ENCODE results near the gene ERG.

The ERG gene

DNA sequence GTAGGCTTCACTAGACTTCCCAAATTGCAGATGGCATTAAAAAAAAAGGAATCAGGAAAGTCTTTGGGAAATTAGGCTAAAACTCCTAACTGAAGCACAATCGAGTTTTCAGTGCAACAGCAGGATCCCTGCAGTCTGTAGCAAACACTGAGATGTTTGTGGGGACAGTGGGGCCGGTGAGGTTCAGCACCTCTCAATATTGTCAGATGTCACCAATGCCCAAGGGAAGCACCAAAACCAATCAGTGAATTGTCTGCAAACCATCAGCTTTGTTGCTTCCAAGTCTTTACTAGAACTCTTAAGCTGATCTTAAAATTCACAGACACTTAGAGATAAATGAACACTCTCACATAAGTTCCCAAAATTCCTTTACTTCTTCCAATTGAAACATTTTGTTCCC, 2.6 kb downstream of the ERG start:
- no peaks in the 10 kb centered on the region for H3K27me3 ChIP-seq (ENCODE audit: insufficient read depth, low read length)
- peaks cover 28% of the 10 kb centered on the region for H3K4me1 ChIP-seq (ENCODE audit: insufficient read depth, low read length)
- H3K9me3 ChIP-seq (ENCODE audit: insufficient read depth, low read depth, low read length): no peaks in the 10 kb centered on the region
- no peaks in the 10 kb centered on the region for H3K36me3 ChIP-seq (ENCODE audit: insufficient read depth, low read depth, low read length)
- H3K27ac ChIP-seq (ENCODE audit: low read length): no peak overlapping the region
- no peak overlapping the region for H3K4me3 ChIP-seq (ENCODE audit: low read length)
- H3K9ac ChIP-seq (ENCODE audit: low read depth, low read length): no peak overlapping the region; the same call in 1 of the 2 replicates

- H3K27ac ChIP-seq (ENCODE audit: low read length): no peak overlapping the region
- peaks cover 31% of the 10 kb centered on the region for H3K4me1 ChIP-seq (ENCODE audit: insufficient read depth, low read length)
- no peak overlapping the region for H3K4me3 ChIP-seq (ENCODE audit: low read length)
- no peaks in the 10 kb centered on the region for H3K27me3 ChIP-seq (ENCODE audit: insufficient read depth, low read length)
- H3K9me3 ChIP-seq (ENCODE audit: insufficient read depth, low read depth, low read length): no peaks in the 10 kb centered on the region
- H3K36me3 ChIP-seq (ENCODE audit: insufficient read depth, low read depth, low read length): no peaks in the 10 kb centered on the region
- no peak overlapping the region; the same call in 1 of the 2 replicates for H3K9ac ChIP-seq (ENCODE audit: low read depth, low read length)
These were observed 3.0 kb downstream of the ERG start for GRCh38 chr21:38495242-38495641.

GRCh38 chr21:38494703-38495102, 3.6 kb downstream of the ERG start:
- Histone ChIP-seq H3K27ac (ENCODE audit: low read length) (no peak overlapping the region), H3K36me3 (ENCODE audit: insufficient read depth, low read depth, low read length) (no peaks in the 10 kb centered on the region), H3K4me3 (ENCODE audit: low read length) (no peak overlapping the region), H3K4me1 (ENCODE audit: insufficient read depth, low read length) (peaks cover 37% of the 10 kb centered on the region), H3K9ac (ENCODE audit: low read depth, low read length) (0 out of 2 replicates have a peak overlapping the region, but pooled peaks have one; percentile 41), H3K9me3 (ENCODE audit: insufficient read depth, low read depth, low read length) (no peaks in the 10 kb centered on the region), H3K27me3 (ENCODE audit: insufficient read depth, low read length) (no peaks in the 10 kb centered on the region)

DNA sequence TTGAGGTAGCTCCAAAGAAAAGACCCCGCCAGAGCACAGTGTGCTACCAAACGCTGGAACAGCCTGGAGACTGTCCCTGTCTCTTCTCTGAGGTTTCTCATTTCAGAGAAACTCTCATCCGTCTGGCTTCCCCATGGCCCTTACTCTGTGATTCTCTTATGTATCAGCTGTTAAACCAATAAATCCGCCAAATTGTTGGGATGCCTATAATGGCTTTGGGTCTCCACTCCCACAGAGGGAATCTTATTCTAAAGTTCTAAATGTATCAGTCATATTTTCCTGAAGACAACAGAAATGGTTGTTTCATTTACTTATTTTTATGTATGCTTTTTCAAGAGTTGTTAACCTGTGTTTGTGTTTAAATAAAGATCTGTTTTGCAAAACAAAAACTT, 4.0 kb downstream of the ERG start:
- no peaks in the 10 kb centered on the region for H3K9me3 ChIP-seq (ENCODE audit: insufficient read depth, low read depth, low read length)
- H3K27ac ChIP-seq (ENCODE audit: low read length): no peak overlapping the region
- no peak overlapping the region for H3K4me3 ChIP-seq (ENCODE audit: low read length)
- no peaks in the 10 kb centered on the region for H3K27me3 ChIP-seq (ENCODE audit: insufficient read depth, low read length)
- no peak overlapping the region for H3K9ac ChIP-seq (ENCODE audit: low read depth, low read length)
- H3K36me3 ChIP-seq (ENCODE audit: insufficient read depth, low read depth, low read length): no peaks in the 10 kb centered on the region
- peaks cover 40% of the 10 kb centered on the region for H3K4me1 ChIP-seq (ENCODE audit: insufficient read depth, low read length)

DNA sequence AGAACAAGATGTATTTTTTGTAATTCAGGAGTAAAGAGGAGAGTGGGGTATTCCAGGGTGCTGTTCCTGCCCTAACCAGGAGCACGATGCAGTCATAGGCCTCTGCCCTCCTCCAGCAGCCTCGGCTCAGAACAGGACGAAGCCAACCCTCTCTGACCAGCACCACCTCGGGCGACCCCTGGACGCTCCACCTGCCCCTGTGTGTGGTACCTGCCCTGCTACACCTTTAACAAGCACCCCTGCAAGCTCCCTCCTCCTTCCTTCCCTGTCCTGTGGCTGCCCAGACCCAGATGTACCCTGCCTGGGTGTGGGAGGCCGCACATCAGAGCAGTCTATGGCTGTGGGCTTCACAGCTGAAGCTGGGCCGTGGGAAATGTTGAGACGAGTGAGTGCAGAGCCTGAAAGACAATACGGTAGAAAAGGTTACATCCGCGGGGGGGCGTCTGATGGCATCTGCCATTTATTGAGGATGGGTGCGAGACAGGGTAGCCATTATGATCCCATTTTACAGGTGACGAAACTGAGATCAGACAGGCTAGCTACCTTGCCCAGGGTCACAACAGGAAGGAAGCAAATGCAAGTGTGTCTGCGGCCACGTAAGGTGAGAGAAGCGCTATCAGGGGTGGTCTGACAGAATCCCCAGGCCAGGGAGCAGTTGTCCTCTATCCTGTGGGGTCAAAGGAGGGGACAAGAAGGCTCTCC, 4.6 kb downstream of the ERG start:
- Histone ChIP-seq H3K9me3 (ENCODE audit: insufficient read depth, low read depth, low read length) (no peaks in the 10 kb centered on the region), H3K27me3 (ENCODE audit: insufficient read depth, low read length) (no peaks in the 10 kb centered on the region), H3K4me3 (ENCODE audit: low read length) (no peak overlapping the region), H3K36me3 (ENCODE audit: insufficient read depth, low read depth, low read length) (no peaks in the 10 kb centered on the region), H3K4me1 (ENCODE audit: insufficient read depth, low read length) (peaks cover 44% of the 10 kb centered on the region), H3K9ac (ENCODE audit: low read depth, low read length) (no peak overlapping the region), H3K27ac (ENCODE audit: low read length) (no peak overlapping the region)

DNA sequence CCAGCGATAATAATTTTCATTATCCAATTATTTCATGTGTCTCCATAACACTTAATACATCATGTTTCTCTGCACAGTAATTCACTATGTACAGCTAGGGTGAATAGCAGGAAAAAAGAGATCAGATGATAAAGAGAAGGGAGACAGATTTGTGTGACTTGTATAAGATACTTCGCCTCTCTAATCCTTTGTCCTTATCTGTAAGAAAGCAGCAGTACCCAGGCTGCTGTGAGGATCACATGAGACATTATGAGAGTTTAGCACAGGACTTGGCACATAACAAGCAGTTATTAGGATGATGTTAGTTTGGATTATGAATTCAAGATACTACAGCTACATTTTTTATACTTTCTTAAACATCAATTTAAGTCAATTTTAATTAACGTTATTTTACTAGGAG, 6.3 kb downstream of the ERG start:
- Histone ChIP-seq H3K4me3 (ENCODE audit: low read length) (no peak overlapping the region), H3K9ac (ENCODE audit: low read depth, low read length) (peak overlapping the region; percentile 76; the same call in 1 of the 2 replicates), H3K9me3 (ENCODE audit: insufficient read depth, low read depth, low read length) (no peaks in the 10 kb centered on the region), H3K27ac (ENCODE audit: low read length) (peak overlapping the region; percentile 26), H3K4me1 (ENCODE audit: insufficient read depth, low read length) (peaks cover 53% of the 10 kb centered on the region), H3K27me3 (ENCODE audit: insufficient read depth, low read length) (no peaks in the 10 kb centered on the region), H3K36me3 (ENCODE audit: insufficient read depth, low read depth, low read length) (no peaks in the 10 kb centered on the region)

DNA sequence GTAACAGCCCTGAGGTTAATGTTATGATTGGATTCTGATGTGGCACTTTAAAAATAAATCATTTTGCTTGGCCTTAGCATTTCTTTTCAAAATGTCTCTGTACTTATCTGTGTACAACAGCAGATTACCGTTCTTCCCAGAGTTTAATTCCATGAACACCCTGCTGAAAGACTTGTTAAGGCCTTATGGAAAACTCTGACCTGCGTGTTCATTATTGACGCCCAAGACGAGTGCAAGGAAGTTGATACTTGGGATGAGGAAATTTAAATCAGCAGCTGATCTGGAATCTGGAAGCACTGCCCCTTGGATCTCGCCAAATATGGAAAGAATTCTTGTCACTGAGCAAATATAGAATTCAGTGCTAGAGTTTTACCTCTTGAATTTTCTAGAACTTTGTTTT, 6.7 kb downstream of the ERG start:
- Histone ChIP-seq H3K4me1 (ENCODE audit: insufficient read depth, low read length) (peaks cover 53% of the 10 kb centered on the region), H3K9ac (ENCODE audit: low read depth, low read length) (peak overlapping the region; percentile 76; the same call in 1 of the 2 replicates), H3K36me3 (ENCODE audit: insufficient read depth, low read depth, low read length) (no peaks in the 10 kb centered on the region), H3K9me3 (ENCODE audit: insufficient read depth, low read depth, low read length) (no peaks in the 10 kb centered on the region), H3K4me3 (ENCODE audit: low read length) (no peak overlapping the region), H3K27ac (ENCODE audit: low read length) (peak overlapping the region; percentile 59), H3K27me3 (ENCODE audit: insufficient read depth, low read length) (no peaks in the 10 kb centered on the region)

GRCh38 chr21:38490411-38491020, 7.8 kb downstream of the ERG start:
- Histone ChIP-seq H3K36me3 (ENCODE audit: insufficient read depth, low read depth, low read length) (no peaks in the 10 kb centered on the region), H3K27me3 (ENCODE audit: insufficient read depth, low read length) (no peaks in the 10 kb centered on the region), H3K4me1 (ENCODE audit: insufficient read depth, low read length) (peaks cover 46% of the 10 kb centered on the region), H3K27ac (ENCODE audit: low read length) (peak overlapping the region; percentile 59), H3K9me3 (ENCODE audit: insufficient read depth, low read depth, low read length) (no peaks in the 10 kb centered on the region), H3K4me3 (ENCODE audit: low read length) (peak overlapping the region; percentile 25; the same call in 1 of the 2 replicates), H3K9ac (ENCODE audit: low read depth, low read length) (peak overlapping the region; percentile 76; the same call in 1 of the 2 replicates)

- Histone ChIP-seq H3K9me3 (ENCODE audit: insufficient read depth, low read depth, low read length) (no peaks in the 10 kb centered on the region), H3K36me3 (ENCODE audit: insufficient read depth, low read depth, low read length) (no peaks in the 10 kb centered on the region), H3K27me3 (ENCODE audit: insufficient read depth, low read length) (no peaks in the 10 kb centered on the region), H3K4me1 (ENCODE audit: insufficient read depth, low read length) (peaks cover 40% of the 10 kb centered on the region), H3K9ac (ENCODE audit: low read depth, low read length) (peak overlapping the region; percentile 76; the same call in 1 of the 2 replicates), H3K27ac (ENCODE audit: low read length) (peak overlapping the region; percentile 13), H3K4me3 (ENCODE audit: low read length) (peak overlapping the region; percentile 42; the same call in 1 of the 2 replicates)
These were observed 8.5 kb downstream of the ERG start for GRCh38 chr21:38489729-38490128.

GRCh38 chr21:38489271-38489652, 9.0 kb downstream of the ERG start:
- H3K4me3 ChIP-seq (ENCODE audit: low read length): peak overlapping the region; percentile 42; the same call in 1 of the 2 replicates

GRCh38 chr21:38488640-38489270, 9.5 kb downstream of the ERG start:
- no peaks in the 10 kb centered on the region for H3K36me3 ChIP-seq (ENCODE audit: insufficient read depth, low read depth, low read length)
- H3K9me3 ChIP-seq (ENCODE audit: insufficient read depth, low read depth, low read length): no peaks in the 10 kb centered on the region
- H3K27ac ChIP-seq (ENCODE audit: low read length): peak overlapping the region; percentile 13
- H3K9ac ChIP-seq (ENCODE audit: low read depth, low read length): peak overlapping the region; percentile 76; the same call in 1 of the 2 replicates
- H3K27me3 ChIP-seq (ENCODE audit: insufficient read depth, low read length): no peaks in the 10 kb centered on the region
- peak overlapping the region; percentile 42; the same call in 1 of the 2 replicates for H3K4me3 ChIP-seq (ENCODE audit: low read length)
- peaks cover 36% of the 10 kb centered on the region for H3K4me1 ChIP-seq (ENCODE audit: insufficient read depth, low read length)

More at GRCh38 chr21:38489271-38489652, 9.0 kb downstream of the ERG start:
- no peaks in the 10 kb centered on the region for H3K36me3 ChIP-seq (ENCODE audit: insufficient read depth, low read depth, low read length)
- H3K4me1 ChIP-seq (ENCODE audit: insufficient read depth, low read length): peaks cover 38% of the 10 kb centered on the region
- H3K27ac ChIP-seq (ENCODE audit: low read length): peak overlapping the region; percentile 13
- H3K9ac ChIP-seq (ENCODE audit: low read depth, low read length): peak overlapping the region; percentile 76; the same call in 1 of the 2 replicates
- no peaks in the 10 kb centered on the region for H3K9me3 ChIP-seq (ENCODE audit: insufficient read depth, low read depth, low read length)
- no peaks in the 10 kb centered on the region for H3K27me3 ChIP-seq (ENCODE audit: insufficient read depth, low read length)

All from iPS-20b (cell line).